GM12878 (cell line): ENCODE data around the gene ZNF385C. TPM values are rescaled to one million over a fixed set of nuclear protein-coding genes. Genes with fewer than 3 reads are reported as not detected.

Experiments used
- BHLHE40 ChIP-seq, 2 experiments: fragments of 450-650 bp in 1 of 2; IDR thresholded peaks; 2 replicates each; pipeline ENCODE4 v1.6.1; 2011 to 2017; ENCODE audit warnings: low read depth in 2 of 2, borderline replicate concordance in 1 of 2, improper control_type of control experiment in 1 of 2, low read length in 1 of 2, mild to moderate bottlenecking in 1 of 2
- CBX3 ChIP-seq: fragments of 200-600 bp; sonication (generic); IDR thresholded peaks from 2 replicates; pipeline ENCODE4 v1.6.1; 2016; ENCODE audit warnings: low read depth, borderline replicate concordance
- CEBPB ChIP-seq, 2 experiments: fragments of 150-350 bp in 1 of 2; IDR thresholded peaks; 2 replicates each; pipeline ENCODE4 v1.6.1; 2012 to 2014; ENCODE audit warnings: low read depth in 2 of 2, low read length in 2 of 2, borderline replicate concordance in 1 of 2, inconsistent platforms in 1 of 2
- CHD2 ChIP-seq: IDR thresholded peaks from 2 replicates; pipeline ENCODE4 v1.6.1; 2011; ENCODE audit warnings: low read depth, low read length, improper control_type of control experiment, borderline replicate concordance
- CREB1 ChIP-seq: IDR thresholded peaks from 2 replicates; pipeline ENCODE4 v1.6.1; 2012; ENCODE audit warnings: low read depth, mild to moderate bottlenecking, inconsistent platforms
- ETV6 ChIP-seq, 2 experiments: fragments of 450-650 bp in 1 of 2; IDR thresholded peaks in 1 of 2; conservative IDR thresholded peaks in 1 of 2; 2 replicates each; pipeline ENCODE4 v1.6.1; 2014; ENCODE audit warnings: antibody characterized with exemption in 1 of 2, borderline replicate concordance in 1 of 2, low read depth in 1 of 2, mild to moderate bottlenecking in 1 of 2, moderate library complexity in 1 of 2
- HDAC2 ChIP-seq: fragments of 200-600 bp; sonication (generic); IDR thresholded peaks from 2 replicates; pipeline ENCODE4 v1.6.1; 2017
- POLR2A ChIP-seq: IDR thresholded peaks from 2 replicates; pipeline ENCODE4 v1.6.1; 2011; ENCODE audit warnings: low read depth, mild to moderate bottlenecking, low read length
- POLR2AphosphoS5 ChIP-seq: IDR thresholded peaks from 2 replicates; pipeline ENCODE4 v1.6.1; 2011; ENCODE audit warnings: mild to moderate bottlenecking, low read length, inconsistent platforms
- SP1 ChIP-seq: IDR thresholded peaks from one replicate; pipeline ENCODE4 v1.6.1; 2011; ENCODE audit warnings: low read depth, low read length
- SPI1 ChIP-seq: IDR thresholded peaks from 2 replicates; pipeline ENCODE4 v1.6.1; 2011; ENCODE audit warnings: low read depth, mild to moderate bottlenecking, low read length, moderate library complexity, borderline replicate concordance; ENCODE audit not compliant: insufficient read depth
- SREBF1 ChIP-seq: IDR thresholded peaks from 2 replicates; pipeline ENCODE4 v1.6.1; 2012; ENCODE audit warnings: mild to moderate bottlenecking, low read length
- TBL1XR1 ChIP-seq: IDR thresholded peaks from 2 replicates; pipeline ENCODE4 v1.6.1; 2012; ENCODE audit warnings: low read depth, low read length, improper control_type of control experiment
- YBX1 ChIP-seq: fragments of 450-650 bp; IDR thresholded peaks from 2 replicates; pipeline ENCODE4 v1.6.1; 2016; ENCODE audit warnings: antibody characterized with exemption
- ZNF207 ChIP-seq: fragments of 450-650 bp; IDR thresholded peaks from 2 replicates; pipeline ENCODE4 v1.6.1; 2014; ENCODE audit warnings: antibody characterized with exemption, mild to moderate bottlenecking, borderline replicate concordance
- polyA plus RNA-seq, 11 experiments: library from polyadenylated mRNA; depleted of rRNA in 4 of 11; unstranded in 6 of 11; stranded (reverse) in 5 of 11; fragments of >200 nt; fragmentation: Nextera tagmentation in 4 of 11; fragmentation: Illumina TruSeq in 1 of 11; extraction: Ambion mirVana in 4 of 11; extraction: Trizol in 1 of 11; gene quantifications; 1 replicate in 1 of 11; 2 replicates in 10 of 11; pipeline versions ENCODE4 v1.2.1 to v1.2.3, GENCODE V29; 2011 to 2016; ENCODE audit warnings: inconsistent platforms in 2 of 11, missing spikeins in 2 of 11, low read depth in 1 of 11
- total RNA-seq, 4 experiments: library from RNA; depleted of rRNA in 3 of 4; stranded (reverse); fragments of >200 nt in 3 of 4; fragmentation: Illumina TruSeq in 1 of 4; extraction: Trizol in 1 of 4; gene quantifications; 2 replicates each; pipeline versions ENCODE4 v1.2.1 to v1.2.3, GENCODE V29; 2013 to 2021
- TF ChIP-seq, protein P1 (sequence below): fragments of 150-350 bp; IDR thresholded peaks from 2 replicates; pipeline ENCODE4 v1.6.1; 2016; ENCODE audit warnings: low read depth, low read length
- TF ChIP-seq, protein P2 (sequence below), 3 experiments: IDR thresholded peaks in 2 of 3; conservative IDR thresholded peaks in 1 of 3; 2 replicates each; pipeline ENCODE4 v1.5.1; 2011; ENCODE audit warnings: low read depth in 3 of 3, low read length in 3 of 3, mild to moderate bottlenecking in 3 of 3, control low read depth in 2 of 3, moderate library complexity in 2 of 3, inconsistent platforms in 1 of 3, mixed read lengths in 1 of 3; ENCODE audit not compliant: control insufficient read depth in 2 of 3, insufficient read depth in 1 of 3; ENCODE audit errors: extremely low read depth in 1 of 3
- TF ChIP-seq, protein P3 (sequence below): fragments of 450-650 bp; formaldehyde crosslinking; IDR thresholded peaks from 2 replicates; pipeline ENCODE4 v1.5.0; 2022; ENCODE audit warnings: mild to moderate bottlenecking, missing genetic modification characterization
- TF ChIP-seq, protein P4 (sequence below): IDR thresholded peaks from 2 replicates; pipeline ENCODE4 v1.6.1; 2011; ENCODE audit warnings: mild to moderate bottlenecking, low read depth, low read length, moderate library complexity; ENCODE audit not compliant: insufficient replicate concordance

ZNF385C gene
- total and polyA plus RNA-seq, 10 of the 15 experiments (the other 5 are each of a cell fraction or from before 2014, with no cell fraction given) = 0.06 to 0.20 (median 0.07) TPM; not detected in 5

DNA sequence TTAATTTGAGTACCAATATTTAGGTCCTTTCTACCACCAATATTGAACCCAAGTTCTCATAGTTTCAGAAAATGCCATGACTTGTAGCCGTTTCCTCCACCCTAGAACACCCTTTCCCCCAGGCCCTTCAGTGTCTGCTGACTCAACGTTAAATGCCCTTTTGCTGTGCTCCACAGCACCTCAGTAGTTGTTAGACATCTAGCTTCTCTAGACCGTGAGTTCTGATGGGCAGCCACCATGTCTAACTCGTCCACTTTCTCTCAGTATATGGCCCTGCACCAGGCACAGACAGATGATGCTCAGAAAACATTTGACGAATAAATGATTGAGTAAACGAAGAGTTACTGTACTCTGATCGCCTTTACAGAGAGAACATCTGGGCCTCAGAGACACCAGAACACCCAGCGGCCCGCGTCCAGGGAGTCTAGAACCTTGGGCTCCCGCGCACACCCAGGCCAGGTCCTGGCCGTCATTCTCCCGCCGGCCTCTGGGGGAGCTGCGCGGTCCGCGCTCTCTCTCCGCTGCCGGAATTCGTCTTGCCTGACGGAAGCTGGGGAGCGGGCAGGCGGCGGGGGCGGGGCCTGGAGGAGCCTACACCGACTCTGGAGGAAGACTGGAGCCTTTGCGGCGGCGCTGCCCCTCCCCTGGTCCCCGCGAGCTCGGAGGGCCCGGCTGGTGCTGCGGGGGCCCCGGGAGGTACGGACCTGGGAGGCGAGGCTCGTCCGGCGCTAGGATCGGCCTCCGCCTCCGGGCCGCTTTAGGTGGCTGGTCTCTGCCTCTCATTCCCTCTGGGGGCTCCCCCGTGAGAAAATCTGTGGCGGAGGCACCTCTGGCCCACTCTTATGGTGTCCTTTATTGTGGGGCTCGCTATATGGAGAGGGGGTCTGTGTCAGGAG, 78.5 kb downstream of the ZNF385C start, which contains the start of gene NKIRAS2 (continued):
- TF ChIP-seq, protein P1, sequence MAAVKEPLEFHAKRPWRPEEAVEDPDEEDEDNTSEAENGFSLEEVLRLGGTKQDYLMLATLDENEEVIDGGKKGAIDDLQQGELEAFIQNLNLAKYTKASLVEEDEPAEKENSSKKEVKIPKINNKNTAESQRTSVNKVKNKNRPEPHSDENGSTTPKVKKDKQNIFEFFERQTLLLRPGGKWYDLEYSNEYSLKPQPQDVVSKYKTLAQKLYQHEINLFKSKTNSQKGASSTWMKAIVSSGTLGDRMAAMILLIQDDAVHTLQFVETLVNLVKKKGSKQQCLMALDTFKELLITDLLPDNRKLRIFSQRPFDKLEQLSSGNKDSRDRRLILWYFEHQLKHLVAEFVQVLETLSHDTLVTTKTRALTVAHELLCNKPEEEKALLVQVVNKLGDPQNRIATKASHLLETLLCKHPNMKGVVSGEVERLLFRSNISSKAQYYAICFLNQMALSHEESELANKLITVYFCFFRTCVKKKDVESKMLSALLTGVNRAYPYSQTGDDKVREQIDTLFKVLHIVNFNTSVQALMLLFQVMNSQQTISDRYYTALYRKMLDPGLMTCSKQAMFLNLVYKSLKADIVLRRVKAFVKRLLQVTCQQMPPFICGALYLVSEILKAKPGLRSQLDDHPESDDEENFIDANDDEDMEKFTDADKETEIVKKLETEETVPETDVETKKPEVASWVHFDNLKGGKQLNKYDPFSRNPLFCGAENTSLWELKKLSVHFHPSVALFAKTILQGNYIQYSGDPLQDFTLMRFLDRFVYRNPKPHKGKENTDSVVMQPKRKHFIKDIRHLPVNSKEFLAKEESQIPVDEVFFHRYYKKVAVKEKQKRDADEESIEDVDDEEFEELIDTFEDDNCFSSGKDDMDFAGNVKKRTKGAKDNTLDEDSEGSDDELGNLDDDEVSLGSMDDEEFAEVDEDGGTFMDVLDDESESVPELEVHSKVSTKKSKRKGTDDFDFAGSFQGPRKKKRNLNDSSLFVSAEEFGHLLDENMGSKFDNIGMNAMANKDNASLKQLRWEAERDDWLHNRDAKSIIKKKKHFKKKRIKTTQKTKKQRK = no peak
- TF ChIP-seq SPI1 (no peak), CHD2 (peak; percentile 50; the same call in 1 of the 2 replicates), YBX1 (no peak), CBX3 (no peak), BHLHE40 (IDR thresholded peaks at IDR 0.05; ENCODE audit: borderline replicate concordance in 1 of 2, low read depth in 2 of 2, low read length in 1 of 2) (peak; percentile 61 to 70; a peak in 2 of 4 replicates), CREB1 (peak; percentile 65), SP1 (peak; percentile 28), TBL1XR1 (0 out of 2 replicates have a peak, but pooled peaks have one; percentile 48), POLR2AphosphoS5 (peak; percentile 77), HDAC2 (no peak), POLR2A (peak; percentile 87), SREBF1 (no peak), ZNF207 (0 out of 2 replicates have a peak, but pooled peaks have one; percentile 76), CEBPB (IDR thresholded peaks at IDR 0.05; ENCODE audit: borderline replicate concordance in 1 of 2, low read depth in 2 of 2, low read length in 2 of 2) (no peak), ETV6 (conservative IDR thresholded peaks at IDR 0.05 in 1 of 2, IDR thresholded peaks at IDR 0.05 in 1 of 2; ENCODE audit: borderline replicate concordance in 1 of 2, low read depth in 1 of 2) (no peak)
- TF ChIP-seq, protein P2, sequence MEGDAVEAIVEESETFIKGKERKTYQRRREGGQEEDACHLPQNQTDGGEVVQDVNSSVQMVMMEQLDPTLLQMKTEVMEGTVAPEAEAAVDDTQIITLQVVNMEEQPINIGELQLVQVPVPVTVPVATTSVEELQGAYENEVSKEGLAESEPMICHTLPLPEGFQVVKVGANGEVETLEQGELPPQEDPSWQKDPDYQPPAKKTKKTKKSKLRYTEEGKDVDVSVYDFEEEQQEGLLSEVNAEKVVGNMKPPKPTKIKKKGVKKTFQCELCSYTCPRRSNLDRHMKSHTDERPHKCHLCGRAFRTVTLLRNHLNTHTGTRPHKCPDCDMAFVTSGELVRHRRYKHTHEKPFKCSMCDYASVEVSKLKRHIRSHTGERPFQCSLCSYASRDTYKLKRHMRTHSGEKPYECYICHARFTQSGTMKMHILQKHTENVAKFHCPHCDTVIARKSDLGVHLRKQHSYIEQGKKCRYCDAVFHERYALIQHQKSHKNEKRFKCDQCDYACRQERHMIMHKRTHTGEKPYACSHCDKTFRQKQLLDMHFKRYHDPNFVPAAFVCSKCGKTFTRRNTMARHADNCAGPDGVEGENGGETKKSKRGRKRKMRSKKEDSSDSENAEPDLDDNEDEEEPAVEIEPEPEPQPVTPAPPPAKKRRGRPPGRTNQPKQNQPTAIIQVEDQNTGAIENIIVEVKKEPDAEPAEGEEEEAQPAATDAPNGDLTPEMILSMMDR (IDR thresholded peaks at IDR 0.05 in 2 of 3, conservative IDR thresholded peaks at IDR 0.05 in 1 of 3; ENCODE audit: control insufficient read depth in 2 of 3, extremely low read depth in 1 of 3, insufficient read depth in 1 of 3, low read depth in 3 of 3, low read length in 3 of 3) = peak; percentile 92 to 98 (median 98); a peak in 5 of 6 replicates
- TF ChIP-seq, protein P3, sequence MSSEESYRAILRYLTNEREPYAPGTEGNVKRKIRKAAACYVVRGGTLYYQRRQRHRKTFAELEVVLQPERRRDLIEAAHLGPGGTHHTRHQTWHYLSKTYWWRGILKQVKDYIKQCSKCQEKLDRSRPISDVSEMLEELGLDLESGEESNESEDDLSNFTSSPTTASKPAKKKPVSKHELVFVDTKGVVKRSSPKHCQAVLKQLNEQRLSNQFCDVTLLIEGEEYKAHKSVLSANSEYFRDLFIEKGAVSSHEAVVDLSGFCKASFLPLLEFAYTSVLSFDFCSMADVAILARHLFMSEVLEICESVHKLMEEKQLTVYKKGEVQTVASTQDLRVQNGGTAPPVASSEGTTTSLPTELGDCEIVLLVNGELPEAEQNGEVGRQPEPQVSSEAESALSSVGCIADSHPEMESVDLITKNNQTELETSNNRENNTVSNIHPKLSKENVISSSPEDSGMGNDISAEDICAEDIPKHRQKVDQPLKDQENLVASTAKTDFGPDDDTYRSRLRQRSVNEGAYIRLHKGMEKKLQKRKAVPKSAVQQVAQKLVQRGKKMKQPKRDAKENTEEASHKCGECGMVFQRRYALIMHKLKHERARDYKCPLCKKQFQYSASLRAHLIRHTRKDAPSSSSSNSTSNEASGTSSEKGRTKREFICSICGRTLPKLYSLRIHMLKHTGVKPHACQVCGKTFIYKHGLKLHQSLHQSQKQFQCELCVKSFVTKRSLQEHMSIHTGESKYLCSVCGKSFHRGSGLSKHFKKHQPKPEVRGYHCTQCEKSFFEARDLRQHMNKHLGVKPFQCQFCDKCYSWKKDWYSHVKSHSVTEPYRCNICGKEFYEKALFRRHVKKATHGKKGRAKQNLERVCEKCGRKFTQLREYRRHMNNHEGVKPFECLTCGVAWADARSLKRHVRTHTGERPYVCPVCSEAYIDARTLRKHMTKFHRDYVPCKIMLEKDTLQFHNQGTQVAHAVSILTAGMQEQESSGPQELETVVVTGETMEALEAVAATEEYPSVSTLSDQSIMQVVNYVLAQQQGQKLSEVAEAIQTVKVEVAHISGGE = no peak
- TF ChIP-seq, protein P4, sequence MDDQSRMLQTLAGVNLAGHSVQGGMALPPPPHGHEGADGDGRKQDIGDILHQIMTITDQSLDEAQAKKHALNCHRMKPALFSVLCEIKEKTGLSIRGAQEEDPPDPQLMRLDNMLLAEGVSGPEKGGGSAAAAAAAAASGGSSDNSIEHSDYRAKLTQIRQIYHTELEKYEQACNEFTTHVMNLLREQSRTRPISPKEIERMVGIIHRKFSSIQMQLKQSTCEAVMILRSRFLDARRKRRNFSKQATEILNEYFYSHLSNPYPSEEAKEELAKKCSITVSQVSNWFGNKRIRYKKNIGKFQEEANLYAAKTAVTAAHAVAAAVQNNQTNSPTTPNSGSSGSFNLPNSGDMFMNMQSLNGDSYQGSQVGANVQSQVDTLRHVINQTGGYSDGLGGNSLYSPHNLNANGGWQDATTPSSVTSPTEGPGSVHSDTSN = peak; percentile 24
